ENCODE data around the gene SMOC1.

SMOC1 gene

DNA sequence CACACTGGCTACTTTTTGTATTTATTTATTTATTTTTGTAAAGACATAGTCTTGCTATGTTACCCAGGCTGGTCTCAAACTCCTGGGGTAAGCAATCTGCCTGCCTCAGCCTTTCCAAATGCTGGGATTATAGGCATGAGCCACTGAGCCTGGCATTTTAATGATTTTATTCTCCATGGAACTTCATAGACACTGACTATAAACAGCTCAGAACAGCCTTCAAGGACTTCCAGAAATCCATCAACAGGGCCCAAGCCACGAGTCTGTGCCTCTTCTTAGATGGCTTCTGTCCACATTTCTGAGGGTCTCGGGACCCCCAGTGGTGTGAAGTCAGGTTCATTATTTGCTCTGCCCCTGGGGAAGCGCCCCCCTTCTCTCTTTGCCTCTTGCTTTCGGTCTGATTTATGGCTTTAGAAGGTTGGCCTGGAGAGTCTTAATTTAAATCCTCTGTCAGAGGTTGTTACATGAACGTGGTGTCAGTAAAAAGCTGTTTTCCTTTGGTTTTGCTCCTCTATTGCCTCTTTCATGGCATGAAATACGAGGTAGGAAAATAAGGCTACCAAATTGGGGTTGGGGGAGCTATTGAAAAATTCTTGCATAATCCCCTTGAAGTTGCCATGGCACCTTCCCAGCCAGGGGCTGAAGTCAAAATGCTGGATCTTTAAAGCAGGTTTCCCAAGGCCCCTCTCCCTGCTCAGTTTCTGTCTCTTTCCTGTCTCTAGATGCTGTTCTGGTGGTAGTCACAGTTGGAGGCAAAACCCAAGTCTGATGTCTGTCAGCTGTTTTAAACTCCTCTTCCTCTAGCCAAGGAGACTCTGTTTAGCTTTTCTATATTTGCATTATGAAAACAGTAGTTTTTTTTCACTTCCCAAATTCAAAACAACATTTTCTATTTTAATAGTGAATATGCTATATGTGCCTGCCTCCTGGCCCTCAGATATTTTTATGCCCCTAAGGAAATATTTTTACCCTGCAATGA is 129.4 kb downstream of the SMOC1 start:
- no peak for DNase-seq (ENCODE audit: low read depth, low spot score)

DNA sequence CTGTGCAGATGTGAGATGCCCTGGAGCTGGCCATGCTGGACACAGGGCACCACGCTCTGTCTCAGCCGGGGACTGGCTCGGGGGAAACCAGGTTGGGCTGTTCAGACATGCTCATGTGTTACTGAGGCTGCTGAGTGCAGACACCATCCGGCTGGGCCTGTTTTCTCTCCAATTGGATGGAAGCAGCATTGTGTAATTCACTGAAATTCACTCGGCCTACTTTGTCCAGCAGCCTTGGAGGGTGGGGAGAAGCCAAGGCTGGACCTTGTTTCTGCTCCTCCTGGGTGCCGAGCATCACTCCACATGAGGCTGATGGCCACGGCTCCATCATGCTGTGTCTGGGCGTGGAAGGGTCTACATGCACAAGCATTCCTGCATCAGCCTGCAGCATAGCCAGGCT is 130.7 kb downstream of the SMOC1 start:
- no peak for DNase-seq (ENCODE audit: low read depth, low spot score)

DNA sequence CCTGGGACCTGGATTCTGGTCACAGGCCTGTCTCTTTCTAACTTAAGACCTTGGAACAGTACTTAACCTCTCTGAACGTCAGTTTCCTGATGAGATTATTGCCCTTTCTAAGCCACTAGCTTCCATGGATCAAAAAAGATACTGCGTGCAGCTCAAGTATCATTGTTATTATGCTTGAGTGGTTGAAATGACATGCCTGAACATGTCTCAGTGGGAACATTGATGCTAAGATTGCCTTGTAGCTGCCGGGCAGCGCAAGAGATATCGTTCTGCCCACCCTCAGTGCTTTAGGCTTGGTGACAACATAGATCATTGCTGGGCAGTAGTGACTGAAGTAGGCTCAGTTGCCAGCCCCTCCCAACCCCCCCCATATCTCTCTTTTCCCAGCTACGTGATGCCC is 131.9 kb downstream of the SMOC1 start:
- DNase-seq (ENCODE audit: low read depth, low spot score): no peak

DNA sequence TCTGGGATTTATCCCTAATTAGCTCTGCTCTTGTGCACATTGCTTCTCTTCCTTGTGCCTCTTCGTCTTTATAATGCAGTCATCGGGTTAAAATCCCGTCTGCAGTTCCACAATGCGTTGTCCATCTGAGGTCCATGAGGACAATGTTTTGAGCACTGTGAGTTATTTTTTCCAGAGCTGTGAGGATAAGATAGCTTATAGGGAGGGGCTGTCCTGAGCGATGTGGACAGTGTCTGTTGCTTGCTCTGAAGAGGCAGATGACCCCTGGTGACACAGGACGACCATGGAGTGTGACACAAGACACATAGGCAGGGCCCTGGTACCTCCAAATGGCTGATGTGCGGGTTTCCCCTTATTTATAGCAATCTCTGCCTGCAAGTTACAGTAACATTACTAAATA is 132.5 kb downstream of the SMOC1 start:
- DNase-seq (ENCODE audit: low read depth, low spot score): no peak

DNA sequence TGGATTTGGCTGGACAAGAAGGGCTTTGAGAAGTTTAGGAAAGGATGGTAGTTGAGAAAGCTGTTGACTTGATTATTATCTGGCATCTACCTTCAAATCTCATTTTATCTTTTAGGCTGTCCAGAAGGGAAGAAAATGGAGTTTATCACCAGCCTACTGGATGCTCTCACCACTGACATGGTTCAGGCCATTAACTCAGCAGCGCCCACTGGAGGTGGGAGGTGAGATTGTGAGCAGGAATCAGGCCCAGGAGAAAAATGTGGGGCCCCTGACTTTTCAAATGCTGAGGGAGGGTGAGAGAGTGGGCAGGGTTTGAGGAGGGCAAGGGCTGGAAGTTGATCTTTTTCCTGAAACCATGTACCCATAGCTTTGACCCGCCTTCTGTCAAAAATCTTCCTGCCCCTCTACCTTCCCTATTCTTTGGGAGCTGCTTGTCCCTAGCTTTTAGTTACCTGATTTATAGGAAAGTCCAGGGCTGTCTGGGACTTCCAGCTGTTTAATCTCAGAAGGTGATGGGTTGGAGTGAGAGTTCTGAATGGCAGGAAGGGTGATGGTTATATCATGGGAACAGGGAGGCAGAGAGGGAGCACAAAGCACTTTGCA is 134.2 kb downstream of the SMOC1 start:
- DNase-seq (ENCODE audit: low read depth, low spot score): no peak

DNA sequence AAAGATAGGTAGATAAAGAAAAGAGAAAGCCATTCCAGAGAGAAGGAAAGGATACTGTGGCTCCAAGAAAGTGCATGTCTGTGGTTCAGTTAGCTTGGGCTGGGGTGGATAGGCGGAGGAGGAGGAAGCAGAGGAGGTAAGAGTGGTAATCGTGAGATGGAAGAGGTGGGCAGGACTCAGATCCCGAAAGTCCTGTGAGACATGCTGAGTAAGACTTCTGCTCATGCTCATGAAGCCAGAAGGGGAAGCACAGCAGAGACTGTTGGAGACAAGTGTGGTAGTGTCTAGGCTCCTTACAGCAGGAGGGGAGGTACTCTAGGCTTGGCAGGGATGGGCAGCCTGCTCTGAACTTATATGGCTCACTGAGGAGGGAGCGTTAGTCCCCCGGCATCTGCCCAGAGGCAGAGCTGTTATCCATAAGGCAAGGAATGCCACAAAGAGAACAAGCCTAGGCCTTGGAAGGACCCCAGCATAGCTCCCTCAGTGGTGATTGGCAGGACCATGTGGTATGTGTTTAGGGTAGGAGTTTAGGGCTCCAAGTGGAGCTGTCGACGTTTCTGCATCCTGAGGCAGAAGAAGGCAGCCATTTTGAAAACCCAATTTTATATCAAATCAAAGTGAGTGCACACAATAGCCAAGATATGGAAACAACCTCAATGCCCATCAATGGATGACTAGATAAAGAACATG is 135.3 kb downstream of the SMOC1 start:
- DNase-seq (ENCODE audit: low read depth, low spot score): no peak

DNA sequence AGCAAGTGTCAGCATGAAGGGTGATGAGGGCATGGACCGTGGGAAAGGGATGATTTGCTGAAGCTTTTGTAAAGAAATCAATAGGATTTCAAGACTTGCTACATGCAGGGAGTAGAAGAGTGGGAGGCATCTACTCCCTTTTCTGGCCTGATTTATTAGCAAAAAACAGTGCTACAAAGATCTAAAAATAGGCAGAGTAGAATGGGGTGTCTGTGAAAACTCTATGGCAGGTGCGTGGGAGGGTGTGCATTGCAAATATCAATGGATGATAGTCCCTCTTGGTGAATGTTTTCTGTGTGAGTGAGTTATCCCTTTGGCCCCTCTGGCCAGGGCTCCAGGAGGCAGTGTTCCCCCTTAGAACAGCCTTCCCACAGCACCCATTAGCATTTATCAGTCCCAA is 139.0 kb downstream of the SMOC1 start:
- DNase-seq (ENCODE audit: low read depth, low spot score): no peak

DNA sequence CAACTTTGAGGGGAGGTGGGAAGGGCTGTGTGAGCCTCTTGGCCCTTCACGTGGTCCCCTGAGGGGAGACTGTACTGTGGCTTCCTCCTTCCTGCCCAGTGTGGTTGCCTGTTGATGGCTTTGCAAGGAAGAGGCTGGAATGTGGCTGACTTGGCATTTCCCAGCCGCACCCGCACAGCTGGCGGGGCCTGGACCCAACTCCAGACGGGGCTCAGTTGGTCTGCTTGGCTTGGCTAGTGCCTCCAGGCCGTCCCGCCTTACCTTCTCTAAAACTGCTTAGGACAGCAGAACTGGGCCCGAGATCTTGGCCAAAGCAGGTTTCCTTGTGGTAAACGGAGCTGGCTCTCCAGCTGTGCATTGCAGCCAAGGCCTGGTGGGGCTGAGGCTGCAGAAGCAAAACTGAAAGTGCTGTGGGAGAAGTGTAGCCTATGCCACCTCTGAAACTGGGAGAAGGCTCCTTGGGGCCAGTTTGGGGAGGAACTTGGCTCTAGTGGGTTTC is 139.5 kb downstream of the SMOC1 start:
- peak; percentile 77 for DNase-seq (ENCODE audit: low read depth, low spot score)

DNA sequence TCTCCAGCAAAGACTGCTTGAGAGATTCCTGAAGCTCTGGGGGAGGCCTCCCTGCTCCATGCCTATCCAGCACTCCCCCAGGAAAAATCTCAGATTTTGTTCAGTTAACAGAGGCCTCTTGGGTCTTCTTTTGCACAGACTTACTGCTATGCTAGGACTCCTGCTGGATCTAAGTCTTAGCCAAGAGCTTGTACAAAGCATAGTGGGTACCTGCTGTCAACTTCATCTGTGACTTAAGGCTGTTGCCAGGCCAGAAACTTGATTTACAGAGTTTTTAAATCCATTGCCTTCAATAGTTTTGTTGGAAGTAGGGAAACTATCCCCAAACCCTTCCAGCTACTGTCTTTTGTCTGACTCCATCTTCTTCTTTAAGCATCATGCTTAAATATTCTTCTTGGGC is 140.5 kb downstream of the SMOC1 start:
- no peak for DNase-seq (ENCODE audit: low read depth, low spot score)

DNA sequence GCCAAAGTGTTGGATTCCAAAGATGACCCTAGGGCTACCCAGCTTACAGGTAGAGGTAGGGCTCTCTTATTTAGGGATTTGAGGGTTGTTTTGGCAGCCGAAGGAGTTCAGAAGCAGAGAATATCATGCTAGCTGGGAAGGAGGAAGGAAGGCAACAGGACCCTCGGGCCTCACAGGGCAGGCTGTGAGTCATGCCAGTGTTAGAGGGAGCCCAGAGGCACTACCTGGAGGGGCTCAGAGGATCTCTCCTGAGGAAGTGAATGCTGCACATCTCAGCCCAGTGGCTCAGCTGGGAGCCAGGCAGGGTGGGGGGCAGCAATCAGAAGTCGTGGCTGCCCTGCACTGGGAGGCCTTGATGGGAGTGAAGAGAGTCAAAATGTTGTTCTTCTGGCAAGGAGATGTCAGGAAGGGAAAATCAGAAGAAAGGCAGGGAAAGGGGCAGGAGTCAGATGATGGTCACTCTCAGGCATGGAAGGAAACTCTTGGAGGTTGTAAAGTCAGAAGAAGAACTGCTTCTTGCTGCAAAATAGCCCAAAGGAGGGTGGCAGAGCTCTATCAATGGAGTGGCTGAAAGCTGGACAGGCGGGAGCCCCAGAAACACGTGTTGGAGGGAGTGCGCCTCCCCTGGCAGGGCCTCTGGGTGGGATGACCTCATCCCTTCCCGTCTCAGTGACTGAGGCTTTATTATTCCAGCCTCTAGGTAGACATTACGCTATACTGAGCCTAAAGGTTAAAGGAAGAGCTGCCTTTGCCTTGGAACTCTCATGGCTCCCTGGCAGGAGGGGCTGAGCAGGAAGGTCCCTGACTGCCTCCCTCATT is 141.3 kb downstream of the SMOC1 start:
- DNase-seq (ENCODE audit: low read depth, low spot score): no peak

DNA sequence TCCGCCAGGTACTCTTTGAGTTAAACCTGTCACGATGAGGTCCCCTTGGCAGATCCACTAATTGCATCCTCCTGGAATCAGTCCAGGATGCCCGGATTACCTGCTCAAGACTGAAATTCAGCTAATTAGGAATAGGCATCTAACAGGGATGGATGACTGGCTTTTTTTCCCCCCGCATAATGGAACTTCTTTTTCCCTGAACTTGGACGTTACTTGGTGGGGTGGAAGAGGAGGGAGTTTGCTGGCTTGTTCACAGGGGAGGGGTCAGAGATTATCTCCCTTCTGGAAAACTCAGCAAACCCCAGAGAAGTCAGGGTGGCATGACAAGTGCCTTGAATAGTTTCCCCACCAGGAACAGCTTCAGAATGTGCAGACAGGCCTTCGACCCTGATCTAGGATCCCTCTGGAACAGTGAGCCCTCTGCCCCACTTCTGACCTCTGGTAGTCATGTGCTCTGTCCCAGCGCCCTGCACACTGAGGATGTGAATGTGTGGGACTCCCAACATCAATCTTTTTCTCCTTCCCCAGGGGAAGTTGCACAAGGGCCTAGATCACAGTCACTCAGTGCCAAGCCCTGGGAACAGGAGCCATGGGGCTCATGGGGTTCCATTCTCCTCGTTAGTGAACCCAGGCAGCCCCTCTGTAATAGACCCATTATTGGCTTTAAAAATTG is 142.5 kb downstream of the SMOC1 start:
- DNase-seq (ENCODE audit: low read depth, low spot score): no peak

DNA sequence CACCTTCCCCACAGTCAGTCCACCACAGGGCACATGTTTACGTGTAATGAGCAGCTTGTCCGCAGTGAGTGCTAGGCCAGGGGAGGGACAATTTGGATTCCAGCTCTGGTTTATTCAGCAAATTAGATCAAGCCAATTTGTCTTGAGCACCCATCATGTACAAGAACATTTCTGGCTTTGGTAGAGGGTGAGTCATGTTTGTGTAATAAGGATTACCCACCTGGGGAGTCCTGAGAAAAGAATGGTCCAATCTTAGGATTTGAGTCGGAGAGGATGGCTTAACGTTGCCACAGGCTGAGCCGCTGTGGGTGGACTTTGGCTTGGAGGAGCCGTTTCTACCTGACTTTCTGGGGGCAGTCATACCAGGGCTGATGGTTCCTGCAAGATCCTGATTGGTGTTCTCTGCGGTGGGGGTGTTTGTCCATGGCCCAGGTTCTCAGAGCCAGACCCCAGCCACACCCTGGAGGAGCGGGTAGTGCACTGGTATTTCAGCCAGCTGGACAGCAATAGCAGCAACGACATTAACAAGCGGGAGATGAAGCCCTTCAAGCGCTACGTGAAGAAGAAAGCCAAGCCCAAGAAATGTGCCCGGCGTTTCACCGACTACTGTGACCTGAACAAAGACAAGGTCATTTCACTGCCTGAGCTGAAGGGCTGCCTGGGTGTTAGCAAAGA is 143.7 kb downstream of the SMOC1 start:
- DNase-seq (ENCODE audit: low read depth, low spot score): no peak

DNA sequence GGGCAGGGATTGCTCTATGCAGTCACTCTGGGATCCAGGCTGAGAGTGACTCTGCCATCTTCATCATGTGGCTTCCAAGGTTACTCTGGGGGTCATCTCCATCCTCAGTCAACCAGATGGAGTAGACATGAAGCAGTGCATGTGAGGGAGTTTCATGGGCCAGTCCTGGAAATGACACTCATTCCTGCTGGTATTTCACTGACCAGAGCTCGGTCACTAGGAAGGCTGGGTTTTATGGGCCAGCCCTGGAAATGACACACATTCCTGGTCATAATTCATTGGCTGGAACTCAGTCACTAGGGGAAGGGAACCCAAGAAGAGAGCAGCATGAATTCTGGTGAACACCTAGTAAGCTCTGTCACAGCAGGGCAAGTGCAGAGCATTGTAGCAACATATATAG is 144.7 kb downstream of the SMOC1 start:
- no peak for DNase-seq (ENCODE audit: low read depth, low spot score)

DNA sequence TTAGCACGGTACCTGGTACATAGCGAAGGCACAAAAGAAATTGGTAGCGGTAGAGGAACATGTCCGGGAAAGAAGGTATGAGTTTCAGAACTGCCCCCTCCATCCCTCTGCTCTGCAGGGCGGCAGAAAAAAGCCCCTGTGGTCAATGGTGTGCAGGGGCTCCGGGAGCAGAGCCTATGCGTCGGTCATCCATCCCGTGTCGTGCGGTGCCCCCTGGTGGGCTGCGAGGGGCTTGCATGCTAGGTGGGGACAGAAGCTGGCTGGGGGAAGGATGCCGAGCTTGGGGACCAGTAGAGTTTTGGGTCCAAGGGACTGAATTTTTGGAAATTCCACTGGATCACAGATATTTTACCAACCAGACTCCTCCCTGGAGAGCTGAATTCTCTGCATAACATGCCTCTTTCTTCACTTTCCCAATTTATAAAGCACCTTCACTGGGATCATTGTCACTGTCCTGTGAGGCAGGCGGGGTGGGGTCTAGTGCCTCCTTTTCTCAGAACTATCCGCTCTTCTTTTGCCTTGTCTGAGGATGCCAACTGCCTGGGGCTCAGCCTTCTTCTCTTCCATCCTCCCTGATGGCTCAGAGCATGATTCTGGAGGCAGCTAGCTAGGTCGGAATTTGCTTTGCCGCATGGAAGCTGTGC is 148.7 kb downstream of the SMOC1 start:
- DNase-seq (ENCODE audit: low read depth, low spot score): peak; percentile 40

DNA sequence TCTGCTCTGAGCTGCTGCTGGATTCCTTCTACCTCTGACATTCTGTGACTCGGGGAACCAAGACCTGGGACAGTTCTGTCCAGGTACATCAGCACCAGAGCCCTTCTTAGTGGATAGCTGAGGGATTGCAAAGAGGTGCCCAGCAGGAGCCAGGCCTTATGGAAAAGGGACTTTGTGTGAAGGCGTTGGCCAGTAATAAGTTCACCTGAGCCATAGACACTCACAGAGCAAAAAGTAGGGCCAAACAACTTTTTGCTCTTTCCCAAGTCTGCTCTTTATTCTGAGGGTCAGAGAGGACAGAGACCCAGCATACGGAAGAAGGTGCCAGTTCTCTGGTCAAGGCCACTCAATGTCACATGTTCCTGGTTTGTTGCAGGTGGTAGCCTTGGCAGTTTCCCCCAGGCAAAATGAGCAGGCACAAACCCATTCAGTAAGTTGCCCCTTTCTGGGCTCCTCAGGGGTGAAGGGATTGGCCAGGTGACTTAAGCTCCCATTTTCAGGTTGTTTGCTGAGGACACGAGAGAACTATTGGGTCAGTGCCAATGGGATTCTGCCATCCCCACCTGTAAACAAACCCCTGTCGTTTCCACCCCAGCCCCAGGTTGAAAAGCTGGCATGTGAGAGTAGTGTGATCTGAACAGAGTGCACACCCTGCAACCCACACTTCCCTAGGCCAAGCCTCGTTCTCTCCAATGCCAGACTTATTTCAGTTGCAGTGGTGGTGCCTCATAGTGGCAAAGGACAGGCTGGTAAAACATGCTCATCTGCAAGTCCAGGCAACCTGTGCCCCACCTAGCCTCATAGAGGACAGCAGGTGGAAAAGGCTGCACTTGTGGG is 150.3 kb downstream of the SMOC1 start:
- no peak for DNase-seq (ENCODE audit: low read depth, low spot score)

DNA sequence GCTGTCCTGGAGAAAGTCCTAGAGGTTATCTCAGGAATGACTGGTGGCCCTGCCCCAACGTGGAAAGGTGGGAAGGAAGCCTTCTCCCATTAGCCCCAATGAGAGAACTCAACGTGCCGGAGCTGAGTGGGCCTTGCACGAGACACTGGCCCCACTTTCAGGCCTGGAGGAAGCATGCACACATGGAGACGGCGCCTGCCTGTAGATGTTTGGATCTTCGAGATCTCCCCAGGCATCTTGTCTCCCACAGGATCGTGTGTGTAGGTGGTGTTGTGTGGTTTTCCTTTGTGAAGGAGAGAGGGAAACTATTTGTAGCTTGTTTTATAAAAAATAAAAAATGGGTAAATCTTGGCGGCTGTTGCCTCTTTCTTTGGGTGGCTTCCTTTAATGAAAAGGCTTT is 152.8 kb downstream of the SMOC1 start:
- no peak for DNase-seq (ENCODE audit: low read depth, low spot score)

DNA sequence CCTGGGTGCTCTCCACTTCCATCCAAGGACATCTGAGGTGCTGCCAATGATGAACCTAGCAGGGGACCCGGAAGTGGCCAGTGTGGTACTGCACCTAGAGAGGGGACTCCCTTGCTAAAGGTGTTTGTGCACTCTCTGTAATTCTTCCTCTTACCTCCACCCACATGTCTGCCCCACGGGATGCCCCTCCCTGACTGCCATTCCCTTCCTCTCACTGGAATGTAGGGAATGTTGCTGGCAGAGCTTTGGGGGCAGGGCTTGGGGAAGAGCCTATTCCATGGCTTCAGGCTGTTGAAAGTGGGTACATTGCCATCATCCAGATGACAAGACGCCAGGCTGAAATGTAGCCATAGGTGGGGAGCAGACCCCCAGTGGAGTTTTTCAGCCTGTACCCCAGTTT is 153.2 kb downstream of the SMOC1 start:
- DNase-seq (ENCODE audit: low read depth, low spot score): no peak

DNA sequence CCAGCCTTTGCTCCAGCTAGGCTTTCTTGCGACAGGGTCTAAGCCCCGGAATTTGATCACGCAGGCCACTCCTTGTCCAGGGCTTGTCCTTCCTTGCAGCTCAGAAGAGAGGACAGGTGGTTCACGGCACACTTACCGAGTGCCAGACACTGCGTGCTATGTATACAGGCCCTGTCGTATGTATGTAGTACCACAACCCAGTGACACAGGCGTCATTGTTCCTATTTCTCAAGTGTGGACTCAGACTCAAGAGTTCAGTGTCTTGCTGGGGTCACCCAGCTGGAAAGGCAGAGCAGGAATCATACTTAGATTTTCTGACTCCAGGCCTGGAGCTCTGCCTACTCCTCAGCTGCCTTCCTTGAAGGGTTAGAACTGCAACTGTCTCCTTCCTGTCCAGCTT is 153.9 kb downstream of the SMOC1 start:
- DNase-seq (ENCODE audit: low read depth, low spot score): no peak

DNA sequence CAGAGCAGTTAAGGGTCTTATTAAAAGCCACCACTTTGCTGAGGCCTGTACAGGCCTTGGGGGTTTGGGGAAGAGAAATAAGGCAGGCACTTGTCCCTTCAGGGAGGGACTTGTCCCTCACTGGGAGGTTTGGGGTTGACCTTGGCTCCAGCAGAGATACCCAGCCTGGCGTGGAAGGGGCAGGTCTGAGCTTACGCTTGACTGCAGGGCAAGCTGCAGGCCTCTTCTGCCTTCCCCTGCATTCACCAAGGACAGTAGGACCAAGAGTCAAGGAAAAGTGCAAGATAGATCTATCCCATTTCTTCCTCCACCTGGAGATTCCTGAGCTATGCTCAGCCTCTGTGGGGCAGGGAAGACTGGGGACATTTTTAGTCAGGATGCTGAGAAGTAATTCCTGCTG is 154.3 kb downstream of the SMOC1 start:
- DNase-seq (ENCODE audit: low read depth, low spot score): no peak
